GM23338 (cell line): ENCODE results near the gene KCNH4. TPM values are rescaled to one million over a fixed set of nuclear protein-coding genes. Genes with fewer than 3 reads are reported as not detected.

ENCODE experiments used
- ATAC-seq: fragments of 200-7000 bp; cut with Tn5 transposase; 3 replicates; pipeline ENCODE4 v1.9.1; 2020
- DNase-seq: peaks from one replicate; pipeline ENCODE4 v3.0.0-alpha.2; 2015; ENCODE audit warnings: low spot score
- H2AFZ ChIP-seq: fragments of 200-600 bp; sonication (generic); 2 replicates; pipeline ENCODE4 v1.8.0; 2016; ENCODE audit warnings: antibody characterized with exemption, mild to moderate bottlenecking, moderate library complexity
- H3F3A ChIP-seq: fragments of 200-600 bp; sonication (generic); replicated peaks from 2 replicates; pipeline ENCODE4 v1.8.0; 2017; ENCODE audit warnings: antibody characterized with exemption, mixed run types, low read depth
- H3K27ac ChIP-seq: fragments of 200-600 bp; sonication (generic); 2 replicates; pipeline ENCODE4 v1.6.1; 2016; ENCODE audit warnings: low read depth
- H3K27me3 ChIP-seq: fragments of 200-600 bp; sonication (generic); 2 replicates; pipeline ENCODE4 v1.8.0; 2016; ENCODE audit warnings: mild to moderate bottlenecking, mixed run types, moderate library complexity; ENCODE audit not compliant: insufficient read depth
- H3K36me3 ChIP-seq: fragments of 200-600 bp; sonication (generic); 2 replicates; pipeline ENCODE4 v1.8.0; 2016; ENCODE audit warnings: mild to moderate bottlenecking; ENCODE audit not compliant: insufficient read depth
- H3K4me1 ChIP-seq: fragments of 200-600 bp; sonication (generic); 2 replicates; pipeline ENCODE4 v1.8.0; 2016; ENCODE audit warnings: mild to moderate bottlenecking, moderate library complexity; ENCODE audit not compliant: insufficient read depth
- H3K4me2 ChIP-seq: fragments of 200-600 bp; sonication (generic); 2 replicates; pipeline ENCODE4 v1.7.1; 2017; ENCODE audit warnings: mixed run types
- H3K4me3 ChIP-seq: fragments of 200-600 bp; sonication (generic); 2 replicates; pipeline ENCODE4 v1.6.1; 2016; ENCODE audit warnings: mixed run types
- H3K79me2 ChIP-seq: fragments of 200-600 bp; sonication (generic); replicated peaks from 2 replicates; pipeline ENCODE4 v1.8.0; 2017; ENCODE audit warnings: mild to moderate bottlenecking; ENCODE audit not compliant: insufficient read depth
- H3K9me2 ChIP-seq: fragments of 200-600 bp; sonication (generic); 2 replicates; pipeline ENCODE4 v1.8.0; 2017; ENCODE audit not compliant: insufficient read depth
- H4K20me1 ChIP-seq: fragments of 200-600 bp; sonication (generic); replicated peaks from 2 replicates; pipeline ENCODE4 v1.8.0; 2017; ENCODE audit warnings: mild to moderate bottlenecking; ENCODE audit not compliant: insufficient read depth
- H3K27ac Mint-ChIP-seq: 2 replicates; pipeline ENCODE4 v1.8.0; 2020; ENCODE audit warnings: inconsistent platforms, mild to moderate bottlenecking, moderate library complexity, mixed read lengths
- H3K27me3 Mint-ChIP-seq: 3 replicates; pipeline ENCODE4 v1.8.0; 2022; ENCODE audit warnings: low read depth, mild to moderate bottlenecking, moderate library complexity, mixed read lengths, inconsistent platforms; ENCODE audit not compliant: insufficient read depth, poor library complexity
- H3K36me3 Mint-ChIP-seq: 3 replicates; pipeline ENCODE4 v1.8.0; 2021; ENCODE audit warnings: low read depth, mild to moderate bottlenecking, inconsistent platforms, moderate library complexity, mixed read lengths
- H3K4me1 Mint-ChIP-seq: 3 replicates; pipeline ENCODE4 v1.8.0; 2020; ENCODE audit warnings: mild to moderate bottlenecking, inconsistent platforms, mixed read lengths
- H3K4me3 Mint-ChIP-seq: 3 replicates; pipeline ENCODE4 v1.8.0; 2021; ENCODE audit warnings: moderate library complexity, mild to moderate bottlenecking, inconsistent platforms, mixed read lengths
- H3K9me3 Mint-ChIP-seq: 3 replicates; pipeline ENCODE4 v1.8.0; 2020; ENCODE audit warnings: moderate library complexity, mild to moderate bottlenecking, inconsistent platforms, mixed read lengths
- CREB1 ChIP-seq: fragments of 250-450 bp; sonication (Bioruptor Pico); IDR thresholded peaks from 2 replicates; pipeline ENCODE4 v1.5.0; 2020; ENCODE audit warnings: low read depth, mild to moderate bottlenecking, moderate library complexity
- CTCF ChIP-seq, 2 experiments: fragments of 200-600 bp in 1 of 2; sonication (generic) in 1 of 2; conservative IDR thresholded peaks; 2 replicates each; pipeline versions ENCODE4 v1.5.1 to v1.6.1; 2016 to 2017; ENCODE audit warnings: antibody characterized with exemption in 2 of 2, low read depth in 2 of 2, mild to moderate bottlenecking in 2 of 2, moderate library complexity in 1 of 2
- EZH2 ChIP-seq: fragments of 200-600 bp; sonication (generic); IDR thresholded peaks from one replicate; pipeline ENCODE4 v1.8.0; 2017; ENCODE audit warnings: antibody characterized with exemption, mild to moderate bottlenecking, low read depth; ENCODE audit not compliant: unreplicated experiment
- EZH2phosphoT487 ChIP-seq: fragments of 200-600 bp; sonication (generic); IDR thresholded peaks from one replicate; pipeline ENCODE4 v1.8.1; 2018; ENCODE audit warnings: antibody characterized with exemption; ENCODE audit not compliant: unreplicated experiment
- JUNB ChIP-seq: IDR thresholded peaks from one replicate; pipeline ENCODE4 v1.6.1; 2016; ENCODE audit warnings: antibody characterized with exemption; ENCODE audit not compliant: unreplicated experiment
- NANOG ChIP-seq: IDR thresholded peaks from 2 replicates; pipeline ENCODE4 v1.6.1; 2016; ENCODE audit warnings: antibody characterized with exemption, borderline replicate concordance
- POLR2AphosphoS5 ChIP-seq: IDR thresholded peaks from 2 replicates; pipeline ENCODE4 v1.6.1; 2016; ENCODE audit warnings: antibody characterized with exemption, low read depth
- REST ChIP-seq: IDR thresholded peaks from one replicate; pipeline ENCODE4 v1.6.1; 2018; ENCODE audit warnings: antibody characterized with exemption; ENCODE audit not compliant: unreplicated experiment
- STAT1 ChIP-seq: IDR thresholded peaks from one replicate; pipeline ENCODE4 v1.6.1; 2016; ENCODE audit warnings: antibody characterized with exemption; ENCODE audit not compliant: unreplicated experiment
- ZNF114 ChIP-seq: fragments of 250-450 bp; sonication (Bioruptor Pico); IDR thresholded peaks from 2 replicates; pipeline ENCODE4 v1.5.0; 2020; ENCODE audit warnings: mild to moderate bottlenecking, moderate library complexity
- ZNF331 ChIP-seq: fragments of 250-450 bp; sonication (Bioruptor Pico); IDR thresholded peaks from 2 replicates; pipeline ENCODE4 v1.5.0; 2020; ENCODE audit warnings: low read depth, mild to moderate bottlenecking, moderate library complexity
- ZNF462 ChIP-seq: fragments of 250-450 bp; sonication (Bioruptor Pico); IDR thresholded peaks from 2 replicates; pipeline ENCODE4 v1.5.0; 2020; ENCODE audit warnings: mild to moderate bottlenecking, moderate library complexity
- polyA plus RNA-seq: library from polyadenylated mRNA; unstranded; fragments of >200 nt; fragmentation: Nextera tagmentation; extraction: Ambion mirVana; gene quantifications from 2 replicates; pipeline ENCODE4 v1.2.1, GENCODE V29; 2016
- total RNA-seq: library from RNA; depleted of rRNA; stranded (reverse); fragments of >200 nt; shearing (Covaris generic); gene quantifications from 2 replicates; pipeline ENCODE4 v1.2.3, GENCODE V29; 2014
- TF ChIP-seq, protein P1 (sequence below): IDR thresholded peaks from 2 replicates; pipeline ENCODE4 v1.6.1; 2016; ENCODE audit warnings: antibody characterized with exemption

KCNH4 gene
- total and polyA plus RNA-seq, 2 experiments from 2014 or later: 0.08 to 0.49 TPM

- Mint-ChIP-seq H3K4me3 (no peak overlapping the region), H3K4me1 (peaks cover 33% of the 10 kb centered on the region), H3K9me3 (no peaks in the 10 kb centered on the region), H3K27ac (no peak overlapping the region), H3K27me3 (peaks cover 56% of the 10 kb centered on the region), H3K36me3 (no peaks in the 10 kb centered on the region)
- Histone ChIP-seq H4K20me1 (no peaks in the 10 kb centered on the region), H3K79me2 (no peaks in the 10 kb centered on the region), H3K27me3 (peaks cover 52% of the 10 kb centered on the region), H3K4me2 (no peak overlapping the region), H3K9me2 (no peaks in the 10 kb centered on the region), H2AFZ (peak overlapping the region; percentile 59; the same call in 1 of the 2 replicates), H3K36me3 (no peaks in the 10 kb centered on the region), H3K27ac (no peak overlapping the region), H3K4me3 (no peak overlapping the region), H3K4me1 (peaks cover 10% of the 10 kb centered on the region; the same call in 1 of the 2 replicates), H3F3A (peaks cover 9% of the 10 kb centered on the region)
- TF ChIP-seq, protein P1, sequence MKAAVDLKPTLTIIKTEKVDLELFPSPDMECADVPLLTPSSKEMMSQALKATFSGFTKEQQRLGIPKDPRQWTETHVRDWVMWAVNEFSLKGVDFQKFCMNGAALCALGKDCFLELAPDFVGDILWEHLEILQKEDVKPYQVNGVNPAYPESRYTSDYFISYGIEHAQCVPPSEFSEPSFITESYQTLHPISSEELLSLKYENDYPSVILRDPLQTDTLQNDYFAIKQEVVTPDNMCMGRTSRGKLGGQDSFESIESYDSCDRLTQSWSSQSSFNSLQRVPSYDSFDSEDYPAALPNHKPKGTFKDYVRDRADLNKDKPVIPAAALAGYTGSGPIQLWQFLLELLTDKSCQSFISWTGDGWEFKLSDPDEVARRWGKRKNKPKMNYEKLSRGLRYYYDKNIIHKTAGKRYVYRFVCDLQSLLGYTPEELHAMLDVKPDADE: no peak
- TF ChIP-seq CREB1: no peak
- TF ChIP-seq ZNF331 (CRISPR knock-in tag): no peak
- TF ChIP-seq POLR2AphosphoS5: no peak
- no peak for TF ChIP-seq NANOG
- TF ChIP-seq REST: no peak
- TF ChIP-seq CTCF (conservative IDR thresholded peaks at IDR 0.05; ENCODE audit: low read depth in 2 of 2): no peak
- TF ChIP-seq ZNF462: no peak
- no peak for TF ChIP-seq ZNF114
- TF ChIP-seq JUNB: no peak
- TF ChIP-seq EZH2: no peak
- TF ChIP-seq STAT1: no peak
- TF ChIP-seq EZH2phosphoT487: no peak
- DNase-seq (no peak), ATAC-seq (no peak)
Measured at GRCh38 chr17:42185621-42185930, 4.6 kb upstream of the KCNH4 start.
